MM.1S (cell line): ENCODE measurements around the gene EVL.

ENCODE experiments used
- DNase-seq: peaks from one replicate; pipeline ENCODE4 v3.0.0-alpha.2; 2015
- H2AFZ ChIP-seq: fragments of 300-600 bp; sonication (generic); 2 replicates; pipeline ENCODE4 v1.6.0; 2016; ENCODE audit warnings: antibody characterized with exemption, low read length
- H3F3A ChIP-seq: fragments of 300-600 bp; sonication (generic); 2 replicates; pipeline ENCODE4 v1.6.1; 2016; ENCODE audit warnings: mild to moderate bottlenecking, antibody characterized with exemption, low read length, moderate library complexity, mixed read lengths; ENCODE audit not compliant: insufficient read depth
- H3K27ac ChIP-seq: fragments of 300-600 bp; sonication (generic); 2 replicates; pipeline ENCODE4 v1.5.1; 2016; ENCODE audit warnings: mild to moderate bottlenecking, low read length
- H3K27me3 ChIP-seq: fragments of 300-600 bp; sonication (generic); replicated peaks from 2 replicates; pipeline ENCODE4 v1.6.0; 2016; ENCODE audit warnings: low read length; ENCODE audit not compliant: insufficient read depth
- H3K36me3 ChIP-seq: fragments of 300-600 bp; sonication (generic); replicated peaks from 2 replicates; pipeline ENCODE4 v1.6.1; 2016; ENCODE audit warnings: mild to moderate bottlenecking, low read length, mixed read lengths; ENCODE audit not compliant: insufficient read depth
- H3K4me1 ChIP-seq: fragments of 300-600 bp; sonication (generic); 2 replicates; pipeline ENCODE4 v1.6.1; 2016; ENCODE audit warnings: low read length, mixed read lengths
- H3K4me2 ChIP-seq: fragments of 300-600 bp; sonication (generic); 2 replicates; pipeline ENCODE4 v1.6.0; 2016; ENCODE audit warnings: low read depth, low read length
- H3K4me3 ChIP-seq: fragments of 300-600 bp; sonication (generic); 2 replicates; pipeline ENCODE4 v1.5.1; 2016; ENCODE audit warnings: low read length, mixed read lengths
- H3K79me2 ChIP-seq: fragments of 300-600 bp; sonication (generic); 2 replicates; pipeline ENCODE4 v1.6.1; 2016; ENCODE audit warnings: mixed run types, low read length, mixed read lengths
- H3K9ac ChIP-seq: fragments of 300-600 bp; sonication (generic); 2 replicates; pipeline ENCODE4 v1.6.1; 2016; ENCODE audit warnings: low read length, mixed read lengths
- H3K9me2 ChIP-seq: fragments of 300-600 bp; sonication (generic); replicated peaks from 2 replicates; pipeline ENCODE4 v1.6.1; 2016; ENCODE audit warnings: mild to moderate bottlenecking, low read length, mixed read lengths; ENCODE audit not compliant: insufficient read depth
- H3K9me3 ChIP-seq: fragments of 300-600 bp; sonication (generic); replicated peaks from 2 replicates; pipeline ENCODE4 v1.6.1; 2016; ENCODE audit warnings: mild to moderate bottlenecking, low read length, mixed read lengths; ENCODE audit not compliant: insufficient read depth
- H4K20me1 ChIP-seq: fragments of 300-600 bp; sonication (generic); 2 replicates; pipeline ENCODE4 v1.6.1; 2016; ENCODE audit warnings: mild to moderate bottlenecking, low read length, moderate library complexity, mixed read lengths; ENCODE audit not compliant: insufficient read depth
- EZH2 ChIP-seq: fragments of 300-600 bp; sonication (generic); optimal IDR thresholded peaks from 2 replicates; pipeline ENCODE3; 2017; ENCODE audit warnings: low read depth, mild to moderate bottlenecking, antibody characterized with exemption, low read length, mixed read lengths
- EZH2phosphoT487 ChIP-seq: fragments of 300-600 bp; sonication (generic); IDR thresholded peaks from 2 replicates; pipeline ENCODE4 v1.6.1; 2018; ENCODE audit warnings: antibody characterized with exemption, low read length
- TF ChIP-seq, protein P1 (sequence below): fragments of 300-600 bp; sonication (generic); IDR thresholded peaks from 2 replicates; pipeline ENCODE4 v1.5.1; 2016; ENCODE audit warnings: antibody characterized with exemption, low read length, mixed read lengths

Gene EVL

DNA sequence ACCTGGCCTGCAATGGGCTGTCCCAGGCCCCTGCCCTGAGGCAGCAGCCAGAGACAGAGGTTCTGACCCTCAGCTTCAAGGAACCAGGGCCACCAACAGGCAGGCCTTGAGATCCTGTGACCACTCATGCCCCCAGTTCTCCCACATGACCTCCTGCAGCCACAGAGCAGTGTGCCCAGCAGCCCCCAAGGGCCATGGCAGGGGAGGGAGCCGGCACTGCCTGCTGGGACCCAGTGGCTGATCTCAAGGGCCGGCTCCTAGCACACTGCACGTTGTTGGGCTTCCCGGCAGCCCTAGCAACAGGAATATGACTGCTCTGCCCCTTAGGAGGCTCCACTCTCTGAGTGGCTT lies 79.4 kb downstream of the EVL start:
- Histone ChIP-seq H3K9me3 (no peaks in the 10 kb centered on the region), H3K27ac (no peak overlapping the region), H3K9ac (no peak overlapping the region), H3K4me3 (no peak overlapping the region), H3K9me2 (no peaks in the 10 kb centered on the region), H4K20me1 (no peaks in the 10 kb centered on the region), H3K4me2 (no peak overlapping the region), H3K27me3 (no peaks in the 10 kb centered on the region; the same call in 1 of the 2 replicates), H3K79me2 (no peaks in the 10 kb centered on the region), H3K36me3 (no peaks in the 10 kb centered on the region), H3K4me1 (no peaks in the 10 kb centered on the region), H3F3A (no peaks in the 10 kb centered on the region), H2AFZ (no peak overlapping the region)
- no peak for TF ChIP-seq EZH2
- TF ChIP-seq EZH2phosphoT487: no peak
- TF ChIP-seq, protein P1, sequence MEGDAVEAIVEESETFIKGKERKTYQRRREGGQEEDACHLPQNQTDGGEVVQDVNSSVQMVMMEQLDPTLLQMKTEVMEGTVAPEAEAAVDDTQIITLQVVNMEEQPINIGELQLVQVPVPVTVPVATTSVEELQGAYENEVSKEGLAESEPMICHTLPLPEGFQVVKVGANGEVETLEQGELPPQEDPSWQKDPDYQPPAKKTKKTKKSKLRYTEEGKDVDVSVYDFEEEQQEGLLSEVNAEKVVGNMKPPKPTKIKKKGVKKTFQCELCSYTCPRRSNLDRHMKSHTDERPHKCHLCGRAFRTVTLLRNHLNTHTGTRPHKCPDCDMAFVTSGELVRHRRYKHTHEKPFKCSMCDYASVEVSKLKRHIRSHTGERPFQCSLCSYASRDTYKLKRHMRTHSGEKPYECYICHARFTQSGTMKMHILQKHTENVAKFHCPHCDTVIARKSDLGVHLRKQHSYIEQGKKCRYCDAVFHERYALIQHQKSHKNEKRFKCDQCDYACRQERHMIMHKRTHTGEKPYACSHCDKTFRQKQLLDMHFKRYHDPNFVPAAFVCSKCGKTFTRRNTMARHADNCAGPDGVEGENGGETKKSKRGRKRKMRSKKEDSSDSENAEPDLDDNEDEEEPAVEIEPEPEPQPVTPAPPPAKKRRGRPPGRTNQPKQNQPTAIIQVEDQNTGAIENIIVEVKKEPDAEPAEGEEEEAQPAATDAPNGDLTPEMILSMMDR: no peak
- no peak for DNase-seq

GRCh38 chr14:100144996-100145646 lies 79.9 kb downstream of the EVL start:
- DNase-seq: no peak
- Histone ChIP-seq H3K9ac (no peak overlapping the region), H3K27ac (no peak overlapping the region), H3K4me2 (no peak overlapping the region), H3K79me2 (no peaks in the 10 kb centered on the region), H3K9me2 (no peaks in the 10 kb centered on the region), H3K9me3 (no peaks in the 10 kb centered on the region), H3K36me3 (no peaks in the 10 kb centered on the region), H3F3A (no peaks in the 10 kb centered on the region), H3K27me3 (no peaks in the 10 kb centered on the region; the same call in 1 of the 2 replicates), H4K20me1 (no peaks in the 10 kb centered on the region), H2AFZ (no peak overlapping the region), H3K4me1 (no peaks in the 10 kb centered on the region), H3K4me3 (no peak overlapping the region)
- TF ChIP-seq EZH2phosphoT487 (no peak), EZH2 (no peak)
- TF ChIP-seq, protein P1: no peak

DNA sequence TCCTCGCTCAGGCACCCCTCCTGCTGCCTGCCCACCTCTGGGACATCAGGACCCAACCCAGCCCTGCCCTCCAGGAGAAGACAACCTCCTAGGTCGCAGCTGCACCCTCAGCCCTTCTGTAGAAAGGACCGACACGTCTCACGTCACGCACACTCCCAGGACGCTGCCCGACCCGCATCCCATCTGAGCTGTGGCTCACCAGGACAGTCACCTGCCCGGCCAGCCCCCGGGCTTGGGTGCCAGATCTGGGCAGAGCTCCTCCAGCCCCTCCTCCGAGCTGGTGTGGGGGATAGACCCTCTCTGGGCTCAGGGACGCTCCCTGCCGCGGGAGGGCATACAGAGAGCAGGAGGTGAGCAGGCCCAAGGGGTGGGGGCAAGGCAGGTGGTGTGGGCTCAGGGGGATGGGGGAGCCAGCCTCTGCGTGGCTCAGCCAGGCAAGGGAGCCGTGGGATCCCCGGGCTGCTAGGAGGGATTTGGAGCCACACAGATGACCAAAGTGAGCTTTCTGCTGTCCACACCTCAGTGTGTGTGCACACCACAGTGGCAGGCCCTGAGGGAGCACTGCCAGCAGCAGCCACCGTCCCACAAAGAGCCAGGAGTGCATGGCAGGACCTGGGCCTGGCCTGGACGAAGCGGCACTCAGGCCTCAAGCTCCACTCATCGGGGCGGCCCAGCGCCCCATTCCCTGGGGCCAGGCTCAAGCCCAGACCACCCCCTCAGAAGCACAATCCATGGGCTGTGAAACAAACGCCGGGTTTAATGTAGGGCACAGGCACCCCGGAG lies 80.7 kb downstream of the EVL start:
- Histone ChIP-seq H3K36me3 (no peaks in the 10 kb centered on the region), H3K9me2 (no peaks in the 10 kb centered on the region), H3K27ac (no peak overlapping the region), H3K9me3 (no peaks in the 10 kb centered on the region), H3K9ac (no peak overlapping the region), H4K20me1 (no peaks in the 10 kb centered on the region), H3K4me3 (no peak overlapping the region), H3K4me1 (no peaks in the 10 kb centered on the region), H3K27me3 (no peaks in the 10 kb centered on the region; the same call in 1 of the 2 replicates), H3K4me2 (no peak overlapping the region), H2AFZ (no peak overlapping the region), H3F3A (no peaks in the 10 kb centered on the region), H3K79me2 (no peaks in the 10 kb centered on the region)
- TF ChIP-seq EZH2phosphoT487: no peak
- no peak for TF ChIP-seq EZH2
- TF ChIP-seq, protein P1: no peak
- no peak for DNase-seq
